Chondrocyte (in vitro differentiated cells): Measurements from ENCODE around the gene OR11H6. TPM values are rescaled to one million over a fixed set of nuclear protein-coding genes. Genes with fewer than 3 reads are reported as not detected.

ENCODE experiments used
- DNase-seq: peaks from one replicate; pipeline ENCODE4 v3.0.0; 2021; ENCODE audit warnings: mixed read lengths, low spot score
- H3K27ac Mint-ChIP-seq: one replicate; pipeline ENCODE4 v1.8.0; 2021; ENCODE audit warnings: mild to moderate bottlenecking, moderate library complexity, mixed read lengths; ENCODE audit not compliant: unreplicated experiment
- H3K27me3 Mint-ChIP-seq: 2 replicates; pipeline ENCODE4 v1.8.0; 2021; ENCODE audit warnings: low read depth, mixed read lengths
- H3K36me3 Mint-ChIP-seq: 2 replicates; pipeline ENCODE4 v1.8.0; 2021; ENCODE audit warnings: low read depth, mixed read lengths
- H3K4me1 Mint-ChIP-seq: 2 replicates; pipeline ENCODE4 v1.8.0; 2021; ENCODE audit warnings: low read depth, mild to moderate bottlenecking, mixed read lengths
- H3K4me3 Mint-ChIP-seq: one replicate; pipeline ENCODE4 v1.8.0; 2021; ENCODE audit warnings: mild to moderate bottlenecking, moderate library complexity, mixed read lengths; ENCODE audit not compliant: unreplicated experiment
- H3K9me3 Mint-ChIP-seq: 2 replicates; pipeline ENCODE4 v1.8.0; 2021; ENCODE audit warnings: low read depth, mixed read lengths
- CTCF ChIP-seq: fragments of 200-600 bp; sonication (generic); IDR thresholded peaks from 2 replicates; pipeline ENCODE4 v1.5.0; 2021; ENCODE audit warnings: antibody characterized with exemption, mild to moderate bottlenecking, moderate library complexity
- total RNA-seq: library from RNA; stranded (reverse); gene quantifications from 3 replicates; pipeline ENCODE4 v1.2.1, GENCODE V29; 2021

OR11H6 gene
- total RNA-seq, 1 donor from 2014 or later, result not detected

- no peaks in the 10 kb centered on the region for H3K4me1 Mint-ChIP-seq
Observed at GRCh38 chr14:20274062-20274461, 50.6 kb downstream of the OR11H6 start.

More at GRCh38 chr14:20274062-20274461, 50.6 kb downstream of the OR11H6 start:
- Mint-ChIP-seq H3K27ac (no peak overlapping the region), H3K36me3 (peaks cover 14% of the 10 kb centered on the region), H3K27me3 (no peaks in the 10 kb centered on the region), H3K4me3 (no peak overlapping the region), H3K9me3 (peaks cover 30% of the 10 kb centered on the region)
- no peak for DNase-seq
- no peak for TF ChIP-seq CTCF

Other genes starting within 250 kb of the OR11H6 start
- gene OR4K15, start 248.1 kb upstream of the OR11H6 start, total RNA-seq, result not detected in 3 replicates
- not detected in 3 replicates for gene OR4Q2, start 221.5 kb upstream of the OR11H6 start, total RNA-seq
- not detected in 3 replicates for gene OR4K14, start 204.4 kb upstream of the OR11H6 start, total RNA-seq
- gene OR4K13, start 187.7 kb upstream of the OR11H6 start, total RNA-seq, result not detected in 3 replicates
- not detected in 3 replicates for gene OR4L1, start 163.7 kb upstream of the OR11H6 start, total RNA-seq
- gene OR4K17, start 113.0 kb upstream of the OR11H6 start, total RNA-seq, result not detected in 3 replicates
- not detected in 3 replicates for gene OR4N5, start 84.9 kb upstream of the OR11H6 start, total RNA-seq
- not detected in 3 replicates for gene OR11G2, start 32.8 kb upstream of the OR11H6 start, total RNA-seq
- not detected in 3 replicates for gene OR11H7, start 5.3 kb downstream of the OR11H6 start, total RNA-seq
- not detected in 3 replicates for gene OR11H4, start 15.6 kb downstream of the OR11H6 start, total RNA-seq
- 16.3 to 29.5 TPM (median 17.3 TPM) in 3 replicates for gene TTC5, start 82.2 kb downstream of the OR11H6 start, total RNA-seq
- 32.6 to 41.2 TPM (median 34.7 TPM) in 3 replicates for gene CCNB1IP1, start 109.6 kb downstream of the OR11H6 start, total RNA-seq
- 16.2 to 27.3 TPM (median 19.4 TPM) in 3 replicates for gene PARP2, start 119.9 kb downstream of the OR11H6 start, total RNA-seq
- 19.2 to 32.7 TPM (median 22.8 TPM) in 3 replicates for gene TEP1, start 189.8 kb downstream of the OR11H6 start, total RNA-seq
- gene KLHL33, start 212.5 kb downstream of the OR11H6 start, total RNA-seq, result not detected in 3 replicates
- 26.0 to 41.4 TPM (median 28.6 TPM) in 3 replicates for gene OSGEP, start 231.1 kb downstream of the OR11H6 start, total RNA-seq
- 141 to 168 TPM (median 142 TPM) in 3 replicates for gene APEX1, start 231.5 kb downstream of the OR11H6 start, total RNA-seq
- 31.0 to 36.9 TPM (median 32.0 TPM) in 3 replicates for gene PIP4P1, start 237.7 kb downstream of the OR11H6 start, total RNA-seq
- gene PNP, start 245.7 kb downstream of the OR11H6 start, total RNA-seq, result 25.0 to 34.8 TPM (median 26.7 TPM) in 3 replicates